GM18907 (cell line): Measurements from ENCODE around the gene DAPK1.
"Not testable (repeated sequence)": the region's sequence is repeated elsewhere in the genome, so short reads cannot be mapped to it uniquely, and the experiment has no call there.

Source experiments
- ATAC-seq: cut with Tn5 transposase; IDR thresholded peaks from one replicate; pipeline ENCODE4 v1.9.1; 2021; ENCODE audit warnings: mild to moderate bottlenecking, moderate library complexity; ENCODE audit not compliant: unreplicated experiment

Gene DAPK1

GRCh38 chr9:87729246-87729645, 231.6 kb downstream of the DAPK1 start:
- ATAC-seq = no peak

GRCh38 chr9:87731321-87731720, 233.7 kb downstream of the DAPK1 start:
- ATAC-seq = no peak

- no peak for ATAC-seq
These were observed 234.7 kb downstream of the DAPK1 start for GRCh38 chr9:87732344-87732743.

- ATAC-seq = no peak
These were observed 235.1 kb downstream of the DAPK1 start for GRCh38 chr9:87732756-87733155.

- no peak for ATAC-seq
These were observed 235.8 kb downstream of the DAPK1 start for GRCh38 chr9:87733273-87734052.

- ATAC-seq = no peak
These were observed 236.4 kb downstream of the DAPK1 start for GRCh38 chr9:87734106-87734505.

- ATAC-seq = no peak
These were observed 241.9 kb downstream of the DAPK1 start for GRCh38 chr9:87739546-87739945.

GRCh38 chr9:87740209-87740608, 242.5 kb downstream of the DAPK1 start:
- no peak for ATAC-seq

- ATAC-seq = no peak
These were observed 243.7 kb downstream of the DAPK1 start for GRCh38 chr9:87741326-87741725.

GRCh38 chr9:87741891-87742290, 244.2 kb downstream of the DAPK1 start:
- ATAC-seq = no peak

- ATAC-seq = no peak
These were observed 245.3 kb downstream of the DAPK1 start for GRCh38 chr9:87742813-87743428.

GRCh38 chr9:87744247-87744646, 246.6 kb downstream of the DAPK1 start:
- ATAC-seq = not testable (repeated sequence)

- no peak for ATAC-seq
These were observed 248.5 kb downstream of the DAPK1 start for GRCh38 chr9:87746186-87746585.

- no peak for ATAC-seq
These were observed 251.2 kb downstream of the DAPK1 start for GRCh38 chr9:87748881-87749280.

GRCh38 chr9:87749335-87750035, 251.8 kb downstream of the DAPK1 start:
- ATAC-seq = no peak

GRCh38 chr9:87750726-87751125, 253.1 kb downstream of the DAPK1 start:
- no peak for ATAC-seq

GRCh38 chr9:87751423-87751822, 253.8 kb downstream of the DAPK1 start:
- no peak for ATAC-seq

- ATAC-seq = no peak
These were observed 254.2 kb downstream of the DAPK1 start for GRCh38 chr9:87751868-87752267.

- ATAC-seq = no peak
These were observed 255.6 kb downstream of the DAPK1 start for GRCh38 chr9:87753313-87753712.
